Activated naive CD8-positive, alpha-beta T cell treated with anti-CD3 and anti-CD28 coated beads, Interleukin-2, amount 10 ng/mL, durations not matched to agents 7 days and 5 days (primary cell): ENCODE results near the gene KLF11. TPM values are rescaled to one million over a fixed set of nuclear protein-coding genes. Genes with fewer than 3 reads are reported as not detected.
A peak's percentile ranks its signal among the peaks of the same experiment; 100 is the strongest.
"Not testable (repeated sequence)": the region's sequence is repeated elsewhere in the genome, so short reads cannot be mapped to it uniquely, and the experiment has no call there.

Source experiments
- ATAC-seq: fragments of 150-1000 bp; cut with Tn5 transposase; one replicate; pipeline ENCODE4 v1.10.0; 2021; ENCODE audit warnings: low read depth, moderate library complexity
- POLR2A ChIA-PET: fragments of 350-600 bp; sonication (Branson Sonifier 250); formaldehyde crosslinking; loops from one replicate; lab custom pipeline; 2021; ENCODE audit warnings: antibody characterized with exemption; lab: Charles Lee
- DNase-seq: peaks from one replicate; pipeline ENCODE4 v3.0.0; 2021
- H3K27ac Mint-ChIP-seq: one replicate; pipeline ENCODE4 v1.8.0; 2022; ENCODE audit warnings: mild to moderate bottlenecking, mixed read lengths
- H3K27me3 Mint-ChIP-seq: one replicate; pipeline ENCODE4 v1.8.0; 2022; ENCODE audit warnings: mild to moderate bottlenecking, moderate library complexity, mixed read lengths
- H3K36me3 Mint-ChIP-seq: one replicate; pipeline ENCODE4 v1.8.0; 2021; ENCODE audit warnings: mild to moderate bottlenecking, mixed read lengths
- H3K4me1 Mint-ChIP-seq: one replicate; pipeline ENCODE4 v1.8.0; 2021; ENCODE audit warnings: mixed read lengths
- H3K4me3 Mint-ChIP-seq: one replicate; pipeline ENCODE4 v1.8.0; 2022; ENCODE audit warnings: mild to moderate bottlenecking, moderate library complexity, mixed read lengths
- H3K9me3 Mint-ChIP-seq: one replicate; pipeline ENCODE4 v1.8.0; 2021; ENCODE audit warnings: mixed read lengths
- total RNA-seq, 2 experiments: library from RNA; stranded (reverse); gene quantifications; one replicate each; pipeline ENCODE4 v1.2.3, GENCODE V29; 2021

Gene KLF11
- total RNA-seq, 2 experiments from 2014 or later, result 6.8 to 7.1 TPM

DNA sequence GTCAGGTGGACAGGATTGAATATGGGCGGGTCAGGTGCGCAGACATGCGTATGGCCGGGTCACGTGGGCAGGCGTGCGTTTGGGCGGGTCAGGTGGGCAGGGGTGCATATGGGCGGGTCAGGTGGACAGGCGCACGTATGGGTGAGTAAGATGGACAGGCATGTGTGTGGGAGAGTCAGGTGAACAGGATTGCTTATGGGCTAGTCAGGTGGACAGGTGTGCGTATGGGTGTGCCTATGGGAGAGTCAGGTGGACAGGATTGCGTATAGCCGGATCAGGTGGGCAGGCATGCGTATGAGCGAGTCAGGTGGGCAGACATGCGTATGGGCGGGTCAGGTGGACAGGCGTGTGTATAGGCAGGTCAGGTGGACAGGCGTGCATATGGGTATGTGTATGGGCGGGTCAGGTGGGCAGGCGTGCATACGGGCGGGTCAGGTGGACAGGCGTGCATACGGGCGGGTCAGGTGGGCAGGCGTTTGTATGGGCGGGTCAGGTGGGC lies 30.3 kb upstream of the KLF11 start:
- no peak for ATAC-seq
- Mint-ChIP-seq H3K4me1 (no peaks in the 10 kb centered on the region), H3K27ac (no peak overlapping the region), H3K9me3 (no peaks in the 10 kb centered on the region), H3K36me3 (no peaks in the 10 kb centered on the region), H3K4me3 (no peak overlapping the region), H3K27me3 (peaks cover 7% of the 10 kb centered on the region)
- no peak for DNase-seq
- POLR2A ChIA-PET, result no interaction called here

- H3K4me1 Mint-ChIP-seq, H3K36me3 Mint-ChIP-seq, H3K9me3 Mint-ChIP-seq, POLR2A ChIA-PET, H3K27me3 Mint-ChIP-seq, ATAC-seq, H3K27ac Mint-ChIP-seq, DNase-seq, H3K4me3 Mint-ChIP-seq: not testable (repeated sequence)
Measured at GRCh38 chr2:10013651-10014417, 29.5 kb upstream of the KLF11 start.

DNA sequence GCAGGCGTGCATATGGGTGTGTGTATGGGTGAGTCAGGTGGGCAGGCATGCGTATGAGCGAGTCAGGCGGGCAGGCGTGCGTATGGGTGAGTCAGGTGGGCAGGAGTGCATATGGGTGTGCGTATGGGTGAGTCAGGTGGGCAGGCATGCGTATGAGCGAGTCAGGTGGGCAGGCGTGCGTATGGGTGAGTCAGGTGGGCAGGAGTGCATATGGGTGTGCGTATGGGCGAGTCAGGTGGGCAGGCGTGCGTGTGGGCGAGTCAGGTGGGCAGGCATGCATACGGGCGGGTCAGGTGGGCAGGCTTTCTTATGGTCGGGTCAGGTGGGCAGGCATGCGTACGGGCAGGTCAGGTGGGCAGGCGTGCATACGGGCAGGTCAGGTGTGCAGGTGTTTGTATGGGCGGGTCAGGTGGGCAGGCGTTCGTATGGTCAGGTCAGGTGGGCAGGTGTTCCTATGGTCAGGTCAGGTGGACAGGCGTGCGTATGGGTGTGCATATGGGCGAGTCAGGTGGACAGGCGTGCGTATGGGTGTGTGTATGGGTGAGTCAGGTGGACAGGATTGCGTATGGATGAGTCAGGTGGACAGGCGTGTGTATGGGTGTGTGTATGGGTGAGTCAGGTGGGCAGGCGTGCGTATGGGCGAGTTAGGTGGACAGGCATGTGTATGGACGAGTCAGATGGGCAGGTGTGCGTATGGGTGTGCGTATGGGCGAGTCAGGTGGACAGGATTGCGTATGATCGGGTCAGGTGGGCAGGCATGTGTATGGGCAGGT lies 28.7 kb upstream of the KLF11 start:
- no peaks in the 10 kb centered on the region for H3K4me1 Mint-ChIP-seq
- no peak overlapping the region for H3K4me3 Mint-ChIP-seq
- no peaks in the 10 kb centered on the region for H3K36me3 Mint-ChIP-seq
- H3K27me3 Mint-ChIP-seq, result peaks cover 9% of the 10 kb centered on the region
- DNase-seq, result no peak
- POLR2A ChIA-PET, result no interaction called here
- no peak for ATAC-seq
- no peak overlapping the region for H3K27ac Mint-ChIP-seq
- H3K9me3 Mint-ChIP-seq, result no peaks in the 10 kb centered on the region

GRCh38 chr2:10015376-10015989 lies 27.9 kb upstream of the KLF11 start:
- POLR2A ChIA-PET, H3K27me3 Mint-ChIP-seq, H3K9me3 Mint-ChIP-seq, H3K4me1 Mint-ChIP-seq, ATAC-seq, H3K4me3 Mint-ChIP-seq, H3K27ac Mint-ChIP-seq, DNase-seq, H3K36me3 Mint-ChIP-seq: not testable (repeated sequence)

DNA sequence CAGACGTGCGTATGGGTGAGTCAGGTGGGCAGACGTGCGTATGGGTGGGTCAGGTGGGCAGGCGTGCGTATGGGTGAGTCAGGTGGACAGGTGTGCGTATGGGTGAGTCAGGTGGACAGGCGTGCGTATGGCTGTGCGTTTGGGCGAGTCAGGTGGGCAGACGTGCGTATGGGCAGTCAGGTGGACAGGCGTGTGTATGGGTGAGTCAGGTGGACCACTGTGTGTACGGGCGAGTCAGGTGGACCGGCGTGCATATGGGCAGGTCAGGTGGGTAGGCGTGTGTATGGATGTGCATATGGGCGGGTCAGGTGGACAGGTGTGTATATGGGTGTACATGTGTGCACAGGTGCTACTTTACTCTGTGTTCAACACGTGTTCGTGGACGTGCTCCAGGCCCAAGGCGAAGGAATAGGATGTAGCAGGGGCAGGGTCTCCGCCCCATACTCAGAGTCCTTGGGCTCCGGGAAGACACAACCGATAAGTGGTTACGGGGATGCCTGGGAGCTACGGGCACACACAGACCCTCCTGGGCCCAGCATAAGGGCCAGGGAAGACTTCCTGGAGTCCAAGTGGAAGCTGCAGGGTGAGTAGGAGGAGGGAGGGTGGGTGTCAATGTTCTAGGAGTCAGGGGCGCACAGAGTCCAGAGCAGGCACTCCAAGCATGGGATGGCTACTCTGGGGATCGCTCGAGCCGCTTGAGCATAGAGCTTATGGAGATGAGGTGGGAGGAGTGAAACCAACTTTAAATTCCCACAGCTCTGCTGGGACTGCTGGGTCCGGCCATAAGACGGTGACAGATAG lies 27.1 kb upstream of the KLF11 start:
- no peaks in the 10 kb centered on the region for H3K4me1 Mint-ChIP-seq

DNA sequence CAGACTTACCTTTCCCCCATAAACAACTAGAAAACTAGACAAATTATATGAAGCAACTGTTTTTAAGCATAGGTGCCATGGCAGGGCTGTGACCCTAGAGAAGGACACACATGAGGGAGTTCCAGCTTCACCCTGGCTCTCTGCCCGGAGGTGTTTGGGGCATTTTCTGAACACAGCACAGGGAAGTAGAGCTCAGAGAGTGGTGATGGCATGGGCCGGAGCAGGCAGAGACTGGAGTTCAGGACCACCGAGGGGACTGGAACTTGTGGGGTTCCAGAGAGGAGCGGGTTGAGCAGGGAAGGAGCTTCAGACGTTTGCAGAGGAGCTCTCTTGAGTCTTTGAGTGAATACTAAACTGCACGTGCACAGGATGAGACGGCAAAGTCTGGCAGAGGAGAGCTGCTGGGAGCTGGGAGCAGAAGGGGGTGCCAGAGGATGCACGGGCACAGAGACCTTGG lies 26.5 kb upstream of the KLF11 start:
- Mint-ChIP-seq H3K27ac (no peak overlapping the region), H3K4me3 (no peak overlapping the region), H3K9me3 (no peaks in the 10 kb centered on the region), H3K4me1 (no peaks in the 10 kb centered on the region), H3K27me3 (peaks cover 9% of the 10 kb centered on the region), H3K36me3 (no peaks in the 10 kb centered on the region)
- no peak for DNase-seq
- peak; percentile 22 for ATAC-seq
- POLR2A ChIA-PET, result no interaction called here

More for the DNA sequence above, 27.1 kb upstream of the KLF11 start:
- no peak overlapping the region for H3K4me3 Mint-ChIP-seq
- H3K36me3 Mint-ChIP-seq, result no peaks in the 10 kb centered on the region
- H3K27me3 Mint-ChIP-seq, result peaks cover 9% of the 10 kb centered on the region
- POLR2A ChIA-PET, result no interaction called here
- no peaks in the 10 kb centered on the region for H3K9me3 Mint-ChIP-seq
- ATAC-seq (no peak), DNase-seq (no peak)
- no peak overlapping the region for H3K27ac Mint-ChIP-seq

DNA sequence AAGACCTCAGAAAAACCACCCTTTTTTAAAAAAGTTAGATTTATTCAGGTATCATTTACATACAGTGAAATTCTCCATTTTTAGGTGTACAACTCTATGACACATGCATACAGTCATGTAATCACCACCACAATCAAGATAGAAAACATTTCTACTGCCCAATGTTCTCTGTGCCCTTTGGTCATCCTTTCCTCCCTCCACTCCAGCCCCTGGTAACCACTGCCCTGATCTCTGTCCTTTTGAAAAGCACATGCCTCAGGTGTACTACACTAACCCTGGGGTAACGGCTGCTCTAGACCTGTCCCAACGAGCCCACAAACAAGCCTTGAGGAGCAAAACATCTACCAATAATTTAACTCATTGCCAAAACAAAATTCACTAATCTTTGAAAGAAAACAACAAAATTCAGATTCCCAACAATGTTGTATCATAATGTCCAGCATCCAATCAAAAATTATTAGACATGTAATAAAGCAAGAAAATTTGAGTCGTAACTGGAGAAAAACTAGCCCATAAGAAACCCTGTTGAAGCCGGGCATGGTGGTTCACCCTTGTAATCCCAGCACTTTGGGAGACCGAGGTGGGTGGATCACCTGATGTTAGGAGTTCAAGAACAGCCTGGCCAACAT lies 25.9 kb upstream of the KLF11 start:
- DNase-seq, result no peak
- POLR2A ChIA-PET, result no interaction called here
- Mint-ChIP-seq H3K36me3 (no peaks in the 10 kb centered on the region), H3K4me1 (no peaks in the 10 kb centered on the region), H3K9me3 (no peaks in the 10 kb centered on the region), H3K4me3 (no peak overlapping the region), H3K27ac (no peak overlapping the region), H3K27me3 (peaks cover 9% of the 10 kb centered on the region)
- no peak for ATAC-seq

DNA sequence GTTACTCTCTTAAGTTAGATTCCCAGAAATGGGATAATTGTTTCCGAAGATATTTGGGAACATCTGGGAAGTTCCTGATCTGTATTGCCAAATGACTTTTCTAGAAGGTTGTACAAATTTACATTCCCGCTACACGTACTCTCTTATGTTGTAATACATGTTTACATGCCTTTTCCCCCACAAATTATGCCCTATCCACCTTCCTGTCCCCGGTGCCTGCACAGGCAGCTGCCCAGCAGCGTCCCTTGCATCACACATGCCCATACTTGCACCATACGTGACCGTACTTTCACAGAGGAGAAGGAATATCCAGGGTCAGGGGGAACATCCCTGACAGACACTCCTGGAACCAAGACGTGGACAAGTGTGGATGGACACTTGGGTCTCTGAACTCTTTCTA lies 24.2 kb upstream of the KLF11 start:
- Mint-ChIP-seq H3K9me3 (no peaks in the 10 kb centered on the region), H3K4me3 (no peak overlapping the region), H3K27ac (no peak overlapping the region), H3K27me3 (peaks cover 9% of the 10 kb centered on the region), H3K4me1 (no peaks in the 10 kb centered on the region), H3K36me3 (no peaks in the 10 kb centered on the region)
- POLR2A ChIA-PET, result no interaction called here
- DNase-seq (no peak), ATAC-seq (no peak)

GRCh38 chr2:10019602-10020400 lies 23.5 kb upstream of the KLF11 start:
- Mint-ChIP-seq H3K27me3 (peaks cover 9% of the 10 kb centered on the region), H3K36me3 (no peaks in the 10 kb centered on the region), H3K27ac (no peak overlapping the region), H3K4me1 (no peaks in the 10 kb centered on the region), H3K4me3 (no peak overlapping the region), H3K9me3 (no peaks in the 10 kb centered on the region)
- POLR2A ChIA-PET, result no interaction called here
- DNase-seq (no peak), ATAC-seq (no peak)

DNA sequence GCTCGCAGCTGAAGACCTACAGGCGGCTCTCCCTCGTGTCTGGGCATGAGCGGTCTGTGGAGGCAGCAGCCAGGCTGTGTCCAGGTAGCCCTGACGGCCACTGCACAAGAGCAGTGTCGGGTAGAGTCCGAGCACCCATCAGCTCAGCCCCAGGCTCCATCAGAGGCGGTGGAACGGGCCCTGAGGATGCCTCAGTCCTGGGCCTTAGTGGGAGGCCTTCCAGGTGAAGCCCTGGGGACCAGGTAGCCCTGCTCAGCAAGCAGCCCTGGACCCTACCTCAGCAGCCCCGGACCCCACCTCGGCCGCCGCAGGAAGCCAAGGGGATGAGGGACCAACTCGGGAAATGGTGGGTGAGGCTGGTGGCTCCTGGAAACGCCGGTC lies 21.3 kb upstream of the KLF11 start:
- no peak overlapping the region for H3K4me3 Mint-ChIP-seq
- H3K9me3 Mint-ChIP-seq, result no peaks in the 10 kb centered on the region
- H3K36me3 Mint-ChIP-seq, result no peaks in the 10 kb centered on the region
- ATAC-seq (no peak), DNase-seq (no peak)
- no peak overlapping the region for H3K27ac Mint-ChIP-seq
- H3K4me1 Mint-ChIP-seq, result no peaks in the 10 kb centered on the region
- H3K27me3 Mint-ChIP-seq, result peaks cover 9% of the 10 kb centered on the region
- POLR2A ChIA-PET, result no interaction called here

DNA sequence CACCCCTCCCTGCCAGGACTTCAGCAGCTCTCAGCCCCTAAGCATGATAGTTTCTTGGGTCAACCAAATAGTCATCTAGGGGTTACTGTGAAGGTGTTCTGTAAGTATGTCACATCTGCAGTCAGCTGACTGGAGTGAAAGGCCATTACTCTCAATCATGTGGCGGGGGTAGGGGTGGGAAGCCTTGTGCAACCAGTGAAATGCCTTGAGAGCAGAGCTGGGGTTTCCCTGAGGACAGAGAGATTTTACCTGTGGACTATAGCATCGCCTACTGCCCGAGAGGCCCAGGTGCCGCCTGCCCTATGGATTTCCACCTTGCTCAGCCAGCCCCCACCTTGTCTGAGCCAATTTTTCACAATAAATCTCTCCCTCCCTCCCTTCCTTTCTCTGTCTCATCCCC lies 20.9 kb upstream of the KLF11 start:
- H3K27ac Mint-ChIP-seq, result no peak overlapping the region
- H3K4me3 Mint-ChIP-seq, result no peak overlapping the region
- ATAC-seq, result no peak
- DNase-seq, result no peak
- H3K36me3 Mint-ChIP-seq, result no peaks in the 10 kb centered on the region
- peaks cover 6% of the 10 kb centered on the region for H3K27me3 Mint-ChIP-seq
- POLR2A ChIA-PET, result no interaction called here
- H3K9me3 Mint-ChIP-seq, result no peaks in the 10 kb centered on the region
- no peaks in the 10 kb centered on the region for H3K4me1 Mint-ChIP-seq

GRCh38 chr2:10022966-10023662 lies 20.2 kb upstream of the KLF11 start:
- no peak for ATAC-seq
- Mint-ChIP-seq H3K27me3 (peaks cover 1% of the 10 kb centered on the region), H3K9me3 (no peaks in the 10 kb centered on the region), H3K36me3 (no peaks in the 10 kb centered on the region), H3K4me1 (no peaks in the 10 kb centered on the region), H3K27ac (no peak overlapping the region), H3K4me3 (no peak overlapping the region)
- DNase-seq, result no peak
- POLR2A ChIA-PET, result no interaction called here
